Astrocyte of the hippocampus (primary cell): ENCODE results near the gene EEFSEC.

ENCODE experiments used
- DNase-seq: peaks from one replicate; pipeline ENCODE4 v3.0.0; 2011; ENCODE audit warnings: low read depth, low spot score

The EEFSEC gene

DNA sequence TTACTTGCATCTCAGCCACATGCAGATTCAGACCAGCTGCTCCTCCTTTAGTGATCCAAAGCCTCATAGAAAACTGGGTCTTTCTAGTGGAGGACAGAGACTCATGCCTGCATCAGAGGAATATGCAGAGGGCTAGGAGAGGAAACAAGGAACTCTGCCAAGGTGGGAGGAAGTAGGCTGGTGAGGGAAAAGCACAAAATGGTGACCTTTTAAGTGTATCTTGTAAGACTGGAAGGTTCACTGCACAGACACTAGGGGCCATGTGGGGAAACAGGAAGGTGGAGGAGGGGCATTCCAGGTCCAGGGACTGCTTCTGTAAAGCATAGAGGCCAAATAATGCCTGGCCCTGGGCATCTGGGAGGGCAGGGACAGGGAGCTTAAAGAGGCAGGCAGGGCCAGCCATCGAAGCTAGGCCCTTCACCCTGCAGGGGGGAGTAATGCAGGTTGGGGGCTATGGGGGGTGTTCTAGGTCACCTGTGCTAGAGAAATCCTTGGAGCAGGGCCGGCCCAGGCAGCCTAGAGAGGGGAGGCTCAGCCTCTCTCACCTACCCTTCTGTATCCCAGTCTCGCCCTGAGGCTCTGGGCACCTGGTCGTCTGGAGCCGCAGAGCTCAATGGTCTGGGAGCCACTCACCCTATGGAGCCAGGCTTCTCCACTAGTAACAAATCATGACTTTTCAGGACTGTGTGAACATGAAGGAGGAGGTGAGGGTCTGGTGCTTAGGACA lies 195.7 kb downstream of the EEFSEC start:
- DNase-seq = no peak

DNA sequence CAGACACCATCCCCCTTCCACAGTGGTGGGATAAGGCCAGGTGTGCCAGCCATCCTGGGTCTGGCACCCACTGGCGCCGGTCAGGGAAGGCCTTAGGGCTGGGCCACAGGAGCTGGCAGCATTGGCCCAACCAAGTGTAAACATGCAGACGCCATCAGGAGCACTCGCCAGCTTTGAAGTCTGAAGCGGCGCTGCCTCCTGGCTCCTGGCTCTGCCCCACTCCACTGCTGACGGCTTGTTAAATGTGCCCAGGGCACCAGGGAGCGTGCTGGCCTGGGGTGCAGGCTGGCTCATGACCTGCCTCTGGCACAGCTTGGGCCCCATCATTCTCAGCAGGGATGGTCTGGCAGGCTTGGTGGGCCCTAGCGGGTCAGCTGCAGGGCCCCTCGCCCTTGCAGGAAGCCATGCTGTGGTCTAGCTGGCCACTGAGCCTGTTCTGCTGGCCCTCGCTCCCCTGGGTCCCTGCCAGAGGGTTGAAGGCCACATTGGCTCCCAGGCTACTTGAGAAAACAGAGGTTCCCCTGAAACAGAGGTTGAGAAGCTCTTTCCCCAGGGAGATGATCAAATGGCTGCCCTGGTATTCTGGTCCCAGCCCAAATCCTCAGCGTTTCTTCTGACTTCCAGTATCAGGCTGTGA lies 196.8 kb downstream of the EEFSEC start:
- no peak for DNase-seq

DNA sequence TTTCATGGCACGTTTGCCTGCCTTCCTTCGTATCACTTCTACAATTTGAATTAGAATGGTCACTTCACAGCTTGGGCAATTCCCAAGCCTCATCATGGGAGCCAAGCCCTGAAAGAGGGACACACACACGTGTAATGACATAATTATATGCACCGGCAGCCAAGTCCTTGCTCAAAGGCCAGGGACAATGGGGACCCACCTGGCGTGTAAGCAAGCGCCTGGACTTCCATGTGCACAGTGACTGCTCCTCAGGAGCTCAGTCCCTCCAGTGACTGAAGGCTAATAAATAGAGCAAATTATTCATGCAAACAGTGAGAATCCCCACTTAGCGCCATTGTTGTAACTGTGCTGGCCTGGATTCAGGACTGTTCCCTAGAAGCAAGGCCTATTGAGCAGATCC lies 198.3 kb downstream of the EEFSEC start:
- DNase-seq = no peak

DNA sequence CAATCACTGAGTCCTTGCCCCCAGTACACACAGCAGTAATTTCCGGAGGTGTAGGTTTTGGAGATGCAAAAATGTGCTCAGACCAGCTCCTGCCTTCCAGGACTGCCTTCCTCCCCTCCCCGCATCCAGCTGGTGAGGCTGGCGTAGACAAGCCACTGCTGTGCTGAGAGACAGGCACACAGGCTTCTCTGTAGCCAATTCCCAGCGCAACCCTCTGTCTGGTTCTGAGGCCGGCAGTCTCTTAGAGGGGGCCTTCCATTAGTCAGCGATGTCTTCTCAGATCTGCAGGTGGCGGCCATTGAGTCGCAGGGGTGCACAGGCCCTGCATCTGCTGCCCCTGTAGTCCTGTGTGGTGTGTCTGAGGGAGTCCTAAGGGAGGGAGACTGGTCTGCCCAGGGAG lies 199.0 kb downstream of the EEFSEC start:
- no peak for DNase-seq

DNA sequence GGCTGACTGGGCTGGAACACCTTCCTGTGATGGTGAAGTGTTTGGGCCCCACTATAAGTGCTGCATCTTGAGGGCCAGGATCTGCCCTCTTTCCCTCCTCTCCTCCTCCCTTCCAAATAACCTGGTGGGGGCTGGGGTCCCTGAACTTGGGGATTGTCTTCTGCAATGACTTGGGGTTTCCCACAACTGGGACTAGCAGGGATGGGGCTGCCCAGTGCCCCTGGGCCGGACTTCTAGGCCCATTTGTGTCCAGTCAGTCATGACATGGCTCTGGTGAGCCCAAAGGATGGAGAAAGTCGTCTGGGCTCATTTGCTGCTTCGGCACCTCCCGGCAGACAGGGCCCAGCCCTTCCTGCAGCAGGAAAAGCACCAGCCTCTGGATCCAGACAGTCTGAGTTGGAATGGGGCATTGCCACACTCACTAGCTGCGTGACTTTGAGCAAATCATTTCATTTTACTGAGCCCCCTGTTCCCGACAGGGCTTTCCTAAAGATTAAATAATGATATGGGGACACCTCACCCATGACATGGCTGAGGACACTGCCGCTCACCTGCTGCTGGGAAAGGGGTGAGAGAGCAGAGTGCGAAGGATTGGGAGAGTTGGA lies 200.2 kb downstream of the EEFSEC start:
- DNase-seq = no peak

DNA sequence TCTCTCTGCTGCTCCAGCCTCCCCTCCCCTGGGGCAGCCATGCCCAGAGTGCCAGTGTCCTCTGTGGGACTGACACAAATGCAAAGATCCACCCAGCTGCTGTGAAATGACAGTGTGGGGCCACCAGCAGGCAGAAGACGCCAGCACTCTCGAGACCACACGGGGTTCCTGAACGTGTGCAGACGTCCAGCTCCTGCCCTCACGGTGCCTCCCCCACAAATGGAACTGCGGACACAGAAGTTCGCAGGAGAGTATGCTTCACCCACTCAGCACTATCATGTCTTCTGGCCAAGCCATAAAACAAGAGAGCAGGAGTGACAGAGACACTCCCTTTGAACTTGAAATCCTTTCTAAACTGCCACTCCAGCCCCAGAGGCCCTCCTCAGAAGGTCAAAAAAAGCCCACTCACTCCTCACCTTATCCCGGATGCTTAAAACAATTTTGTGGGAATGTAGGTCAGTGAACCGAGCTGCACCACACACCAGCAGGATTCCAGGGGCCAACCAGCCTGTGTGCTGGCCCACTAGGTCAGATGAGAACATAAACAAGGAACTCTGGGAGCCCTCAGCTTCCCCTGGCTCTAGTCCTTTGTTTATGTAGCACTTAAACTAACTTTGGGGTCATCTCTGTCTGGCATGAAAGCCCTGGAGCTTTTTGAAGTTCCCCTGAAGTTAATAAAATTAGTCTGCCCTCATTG lies 200.9 kb downstream of the EEFSEC start:
- peak; percentile 40 for DNase-seq

DNA sequence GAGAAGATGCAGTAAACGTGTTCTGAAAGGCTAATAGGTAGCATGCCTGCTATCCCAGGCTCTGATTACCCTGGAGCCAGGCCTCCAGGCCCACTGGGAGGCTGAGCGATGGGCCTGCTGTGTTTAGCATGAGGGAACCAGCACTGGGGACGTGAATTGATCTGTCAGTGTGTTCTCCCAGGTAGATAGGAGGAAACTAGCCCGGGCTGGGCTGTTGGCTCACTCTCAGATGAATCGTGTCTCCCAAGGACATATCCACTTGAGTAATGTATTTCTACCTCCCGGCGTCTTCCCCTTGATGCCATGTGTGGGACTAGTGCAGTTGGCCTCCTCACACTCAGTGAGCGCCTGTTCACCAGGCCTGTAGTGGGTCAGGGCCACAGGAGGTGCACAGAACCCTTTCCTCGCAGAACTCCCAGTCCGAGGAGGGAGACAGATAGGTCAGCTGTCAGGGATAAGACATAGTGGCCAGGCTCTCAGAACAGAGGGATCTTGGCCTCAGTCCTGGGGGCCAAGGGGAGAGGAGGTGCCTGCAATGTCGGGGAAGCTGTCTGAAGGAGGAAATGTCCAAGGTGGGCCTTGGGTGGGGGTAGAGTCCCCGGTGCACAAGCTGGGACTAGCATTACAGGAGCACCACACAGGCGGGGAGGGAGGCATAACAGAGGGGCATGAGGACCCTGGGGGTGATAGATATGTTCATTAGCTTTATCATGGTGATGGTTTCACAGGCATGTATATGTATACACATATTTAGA lies 201.7 kb downstream of the EEFSEC start:
- DNase-seq = no peak

DNA sequence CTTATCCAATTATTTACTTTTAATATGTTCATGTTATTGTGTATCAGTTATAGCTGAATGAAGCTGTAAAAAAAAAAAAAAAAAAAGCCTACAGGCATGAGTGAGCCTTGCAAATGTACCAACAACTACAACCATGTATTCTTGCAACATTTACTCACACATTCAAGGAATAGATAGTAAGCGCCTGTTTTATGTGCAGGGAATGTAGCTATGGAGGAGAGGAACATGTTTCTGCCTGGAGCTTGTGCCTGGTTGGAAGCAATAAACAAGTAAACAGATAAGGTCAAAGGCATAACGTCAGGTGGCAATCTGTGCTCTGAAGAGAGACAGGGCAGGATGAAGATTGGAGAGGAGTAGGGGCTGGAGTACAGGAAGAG lies 202.2 kb downstream of the EEFSEC start:
- DNase-seq = no peak

DNA sequence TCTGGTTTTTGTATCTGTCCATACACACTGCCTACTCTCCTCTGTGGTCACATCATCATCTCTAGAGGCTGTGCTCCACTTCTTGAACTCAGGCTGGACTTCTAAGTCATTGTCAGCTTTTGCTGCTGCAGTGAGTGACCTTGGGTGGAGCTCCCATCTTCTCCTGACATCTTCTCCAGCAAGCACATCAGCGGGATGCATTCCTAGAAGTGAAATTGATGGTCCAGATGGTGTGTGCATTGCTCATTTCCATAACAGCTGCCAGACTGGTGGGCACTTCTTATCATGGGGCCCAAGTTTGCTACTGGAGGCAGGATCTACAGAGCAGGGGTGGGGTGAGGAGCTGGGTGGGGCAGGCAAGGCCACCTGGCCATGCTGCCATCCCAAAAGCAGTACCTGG lies 203.5 kb downstream of the EEFSEC start:
- DNase-seq = no peak

DNA sequence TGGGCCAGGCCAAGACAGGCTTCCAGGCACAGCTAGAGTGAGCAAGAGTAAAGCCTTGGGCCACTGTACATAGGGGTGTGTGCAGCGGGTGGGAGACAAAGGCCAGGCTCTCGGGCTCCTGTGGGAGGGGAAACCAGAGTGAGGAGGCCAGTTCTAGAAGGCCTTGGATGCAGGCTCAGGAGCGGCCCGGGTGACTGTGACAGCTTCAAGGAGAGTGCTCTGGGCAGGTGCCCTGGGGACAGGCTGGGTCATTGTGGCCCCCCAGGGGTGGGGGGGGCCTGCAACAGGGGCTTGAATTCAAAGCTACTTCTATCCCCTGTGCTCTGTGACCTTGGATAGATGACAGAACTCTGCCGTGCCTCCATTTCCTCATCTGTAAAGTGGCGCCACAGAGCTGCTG lies 204.3 kb downstream of the EEFSEC start:
- DNase-seq = no peak

DNA sequence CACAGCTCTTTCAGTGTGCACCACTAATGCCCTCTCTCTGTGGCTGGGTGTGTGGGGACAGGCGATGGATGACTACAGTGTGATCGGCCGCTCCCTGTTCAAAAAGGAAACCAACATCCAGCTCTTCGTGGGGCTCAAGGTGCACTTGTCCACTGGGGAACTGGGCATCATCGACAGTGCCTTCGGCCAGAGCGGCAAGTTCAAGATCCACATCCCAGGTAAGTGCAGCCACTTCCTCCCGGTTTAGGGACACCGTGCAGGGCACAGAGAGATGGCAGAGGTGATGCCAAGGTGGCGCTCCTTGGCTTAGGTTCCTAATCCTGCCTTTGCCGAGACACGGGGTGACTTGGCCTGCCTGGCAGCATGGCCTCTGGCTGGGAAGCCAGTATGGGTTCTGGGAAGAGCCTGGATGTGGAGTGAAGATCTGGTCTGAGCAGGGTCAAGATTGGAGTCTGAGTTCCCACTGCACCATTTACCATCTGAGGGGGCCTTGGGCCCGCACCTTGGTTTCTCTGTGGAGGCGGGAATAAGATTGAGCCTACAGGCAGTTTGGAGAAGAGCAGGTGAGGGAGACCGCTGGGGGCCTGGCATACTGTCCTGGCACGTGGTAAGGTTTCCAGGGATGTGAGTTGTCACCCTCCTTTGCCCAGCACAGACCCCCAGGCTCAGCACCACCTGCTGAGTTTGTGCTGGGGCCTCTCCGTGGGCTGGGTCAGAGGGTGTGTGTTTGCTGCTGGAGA lies 205.0 kb downstream of the EEFSEC start:
- no peak for DNase-seq

DNA sequence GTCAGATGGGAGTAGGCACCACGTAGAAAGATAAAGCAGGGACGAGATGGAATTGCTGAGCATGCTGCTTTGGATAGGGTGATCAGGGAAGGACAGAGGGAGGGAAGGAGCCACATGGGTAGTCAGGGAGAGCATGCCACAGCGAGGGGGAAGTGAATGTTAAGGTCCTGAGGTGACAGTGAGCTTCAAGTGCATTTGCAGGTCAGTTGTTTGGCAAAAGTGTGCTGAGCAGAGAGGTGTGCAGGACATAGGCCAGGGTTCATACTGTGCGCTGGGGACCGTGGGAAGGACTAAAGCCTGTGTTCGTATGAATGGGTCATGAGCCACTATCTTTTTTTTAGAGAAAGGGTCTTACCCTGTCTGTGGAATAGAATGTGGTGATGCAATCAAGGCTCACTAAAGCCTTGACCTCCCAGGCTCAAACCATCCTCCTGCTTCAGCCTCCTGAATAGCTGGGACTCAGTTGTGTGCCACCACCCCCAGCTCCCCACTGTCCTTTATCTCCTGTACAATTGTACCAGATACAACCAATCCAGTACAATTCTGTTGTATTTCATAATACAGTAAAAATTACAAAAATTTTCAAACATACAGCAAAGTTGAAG lies 205.9 kb downstream of the EEFSEC start:
- DNase-seq = no peak

DNA sequence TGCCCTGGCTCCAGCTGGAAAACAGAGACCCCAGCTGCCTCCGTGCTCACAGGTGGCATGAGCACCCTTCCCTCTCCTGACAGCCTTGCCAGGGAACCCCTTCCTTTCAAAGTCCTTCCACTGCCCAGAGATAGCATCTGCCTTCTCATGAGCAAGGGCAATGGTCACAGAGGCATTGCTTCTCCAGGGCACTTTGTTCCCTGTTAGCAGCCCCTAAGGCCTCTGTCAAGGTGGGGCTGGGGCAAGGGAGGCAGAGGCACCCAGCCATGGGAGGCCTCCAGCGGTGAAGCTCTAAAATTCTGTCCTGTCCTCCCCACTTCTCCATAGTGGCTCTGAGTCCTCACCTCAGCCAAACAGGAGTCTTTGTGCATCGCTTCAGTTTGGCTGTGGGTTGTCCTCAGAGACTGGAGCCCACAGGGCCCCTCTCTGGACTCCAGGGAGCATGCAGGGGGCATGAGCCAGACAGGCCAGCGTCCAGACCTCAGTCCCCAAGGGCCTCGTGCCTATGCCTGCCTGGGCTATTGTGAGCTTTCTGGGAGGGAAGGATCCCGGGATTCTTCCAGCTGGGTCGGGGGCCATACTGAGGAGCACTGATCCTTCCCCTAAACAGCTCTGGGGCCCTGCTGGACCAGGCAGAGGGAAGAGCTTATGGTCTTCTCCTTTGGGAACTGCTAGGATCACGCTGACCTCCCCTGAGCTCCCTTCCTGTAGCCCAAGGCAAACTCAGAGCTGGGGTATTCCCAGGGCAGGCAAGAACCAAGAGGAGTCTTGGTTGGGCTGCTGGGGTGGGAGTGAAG lies 206.8 kb downstream of the EEFSEC start:
- no peak for DNase-seq

DNA sequence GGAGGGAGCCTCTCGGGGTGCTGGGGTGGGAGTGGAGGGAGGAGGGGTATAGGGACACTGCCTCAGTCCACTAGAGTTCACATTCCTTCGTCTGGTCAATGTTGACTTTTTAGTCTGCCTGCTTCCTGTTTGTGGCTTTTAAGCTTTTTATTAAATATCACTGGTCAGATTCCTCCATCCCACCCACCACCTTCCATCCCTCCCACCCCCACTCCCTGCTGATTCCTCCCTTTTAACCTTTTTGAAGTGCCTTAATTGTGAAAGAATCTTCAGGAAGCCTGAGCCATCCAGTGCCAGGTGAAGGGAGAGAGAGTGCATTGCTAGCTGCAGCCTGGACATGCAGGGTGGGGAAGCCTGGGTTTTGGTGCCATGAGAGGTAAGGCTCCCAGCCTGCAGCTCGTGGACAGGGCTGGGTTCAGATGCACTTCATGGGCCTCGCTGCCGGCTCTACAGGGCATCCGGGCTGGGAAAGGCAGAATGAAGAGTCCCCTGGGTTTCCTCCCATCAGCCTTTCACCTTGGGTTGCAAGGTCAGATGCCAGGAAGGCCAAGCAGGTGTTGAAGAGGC lies 207.5 kb downstream of the EEFSEC start:
- DNase-seq = peak; percentile 31

DNA sequence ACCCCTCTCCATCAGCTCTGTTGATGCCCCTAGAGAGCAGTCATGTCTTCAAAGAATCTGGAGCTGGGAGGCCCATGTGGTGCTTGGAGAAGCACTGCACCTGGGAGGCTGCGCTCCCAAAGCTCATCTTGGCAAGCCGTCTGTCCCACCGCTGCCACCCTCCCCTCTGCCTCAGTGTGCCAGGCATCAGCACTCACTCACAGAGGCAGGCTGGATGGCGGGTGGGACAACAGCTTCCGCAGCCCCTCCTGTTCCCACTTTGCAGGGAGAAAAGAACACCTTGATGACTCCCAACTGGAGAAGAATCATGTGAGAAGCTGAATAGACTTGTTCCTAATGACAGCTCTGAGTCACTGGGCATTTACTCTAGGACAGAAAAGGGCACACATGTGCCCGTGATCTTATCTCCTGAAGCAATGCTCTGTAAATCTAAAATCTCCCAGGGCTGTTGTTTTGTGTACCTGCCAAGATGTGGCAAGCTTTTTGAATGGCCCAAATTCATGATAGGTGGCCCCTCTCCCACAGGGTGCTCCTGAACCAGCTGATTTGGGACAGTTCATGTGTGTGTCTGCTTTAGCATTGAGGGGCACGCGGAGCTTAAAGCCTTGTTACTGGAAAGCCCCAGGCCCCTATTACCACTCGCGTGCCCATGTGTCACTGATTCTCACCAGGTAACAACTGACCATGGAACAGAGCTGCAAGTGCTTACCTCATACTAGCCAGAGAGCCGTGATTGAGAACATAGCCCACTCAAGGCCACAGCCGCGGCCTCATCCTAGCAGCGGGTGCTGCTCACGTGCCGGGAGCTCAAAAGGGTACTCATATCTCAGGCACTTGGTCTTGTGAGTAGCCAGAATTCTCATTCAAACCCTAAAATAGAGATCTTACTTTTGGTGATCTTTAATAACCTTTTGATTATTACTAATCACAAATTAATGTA lies 209.0 kb downstream of the EEFSEC start:
- no peak for DNase-seq

DNA sequence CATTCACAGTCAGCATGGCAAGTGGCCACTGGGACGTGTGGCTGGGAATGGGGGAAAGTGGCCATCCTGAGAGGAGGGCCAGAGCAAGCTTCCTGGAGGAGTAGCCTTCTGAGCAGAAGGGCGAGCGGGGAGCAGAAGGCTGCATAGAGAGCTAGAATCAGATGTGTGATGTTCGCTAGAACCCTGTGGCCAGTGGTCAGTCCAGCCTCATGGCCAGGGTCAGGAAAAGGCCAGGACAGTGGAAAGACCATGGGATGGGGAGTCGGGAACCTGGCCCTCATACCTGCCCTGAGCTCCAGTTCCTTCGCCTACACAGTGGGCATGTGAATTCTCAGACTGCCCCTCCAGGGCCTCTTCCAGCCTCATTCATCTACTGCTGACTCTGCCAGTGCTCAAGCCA lies 211.0 kb downstream of the EEFSEC start:
- DNase-seq = no peak

DNA sequence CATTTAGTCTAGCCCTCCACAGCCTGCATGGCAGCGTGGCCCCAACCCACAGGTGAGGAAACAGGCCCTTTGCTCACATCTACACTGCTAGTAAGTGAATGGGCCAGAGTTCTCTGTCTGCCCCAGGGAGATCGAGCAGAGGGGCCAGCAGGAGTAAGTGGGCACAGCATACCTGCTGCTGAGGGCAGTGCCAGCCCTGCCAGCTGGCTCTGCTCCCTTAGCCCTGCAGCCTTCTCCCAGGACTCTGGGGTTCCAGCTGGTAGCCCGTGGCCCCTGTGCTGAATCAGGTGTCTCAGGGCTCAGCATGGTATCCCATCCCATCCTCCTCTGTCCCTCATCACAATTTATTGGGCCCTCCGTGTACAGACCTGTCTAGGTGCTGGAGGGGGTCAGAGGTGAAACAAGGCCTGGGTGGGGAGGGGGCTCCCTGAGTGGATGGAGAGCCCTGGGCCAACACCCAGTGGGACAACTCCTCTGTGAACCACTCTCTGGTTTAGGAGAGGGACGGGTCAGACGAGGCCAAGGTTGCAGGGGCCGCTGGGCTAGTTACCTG lies 211.6 kb downstream of the EEFSEC start:
- no peak for DNase-seq

DNA sequence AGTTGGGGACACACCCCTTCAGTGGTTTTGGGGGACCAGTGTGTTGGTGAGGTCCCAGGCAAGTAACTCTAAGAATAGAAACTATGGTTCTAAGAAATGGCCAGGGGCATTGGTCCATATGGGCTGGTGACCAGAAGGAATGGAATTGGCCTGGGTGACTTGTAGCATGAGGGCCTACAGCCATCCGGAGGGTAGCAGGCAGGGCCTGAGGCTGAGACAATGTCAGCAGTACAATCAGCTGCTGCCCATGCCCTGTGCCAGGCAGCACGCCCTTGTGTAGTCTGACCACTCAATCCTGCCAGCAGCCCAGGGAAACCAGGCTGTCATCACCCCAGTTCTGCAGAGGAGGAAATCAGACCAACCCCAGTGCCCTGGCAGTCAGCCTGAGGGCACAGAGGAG lies 212.9 kb downstream of the EEFSEC start:
- DNase-seq = no peak
